HepG2 (cell line): ENCODE results near the gene URM1. TPM values are rescaled to one million over a fixed set of nuclear protein-coding genes. Genes with fewer than 3 reads are reported as not detected.
A peak's percentile ranks its signal among the peaks of the same experiment; 100 is the strongest.

Source experiments
- BRF2 ChIP-seq: sonication (generic); formaldehyde crosslinking; IDR thresholded peaks from 2 replicates; pipeline ENCODE4 v1.8.1; 2022; ENCODE audit warnings: mild to moderate bottlenecking, missing genetic modification reagents
- CBX5 ChIP-seq: sonication (generic); formaldehyde crosslinking; IDR thresholded peaks from 2 replicates; pipeline ENCODE4 v1.4.0; 2020; ENCODE audit warnings: missing genetic modification reagents, borderline replicate concordance
- EP300 ChIP-seq, 3 experiments: sonication (generic) in 1 of 3; formaldehyde crosslinking in 1 of 3; IDR thresholded peaks; 2 replicates each; pipeline versions ENCODE4 v1.5.1 to v1.6.1; 2011 to 2020; ENCODE audit warnings: low read depth in 2 of 3, low read length in 2 of 3, borderline replicate concordance in 1 of 3, improper control_type of control experiment in 1 of 3, mild to moderate bottlenecking in 1 of 3, missing genetic modification reagents in 1 of 3, moderate library complexity in 1 of 3
- MBNL3 ChIP-seq: fragments of 250-450 bp; sonication (Bioruptor Pico); conservative IDR thresholded peaks from 2 replicates; pipeline ENCODE4 v1.8.0; 2022; ENCODE audit warnings: mild to moderate bottlenecking, inconsistent platforms
- NCOR1 ChIP-seq: fragments of 200-600 bp; sonication (generic); IDR thresholded peaks from 2 replicates; pipeline ENCODE4 v1.7.0; 2017; ENCODE audit warnings: antibody characterized with exemption, low read length, borderline replicate concordance
- POLR2G ChIP-seq: fragments of 200-400 bp; formaldehyde crosslinking; IDR thresholded peaks from 2 replicates; pipeline ENCODE4 v1.6.1; 2018; ENCODE audit warnings: mild to moderate bottlenecking, low read depth, low read length, moderate library complexity
- PRMT3 ChIP-seq: sonication (generic); formaldehyde crosslinking; IDR thresholded peaks from 2 replicates; pipeline ENCODE4 v1.8.1; 2022; ENCODE audit warnings: low read depth, mild to moderate bottlenecking, moderate library complexity, missing genetic modification reagents, borderline replicate concordance
- SMAD1 ChIP-seq: sonication (generic); formaldehyde crosslinking; IDR thresholded peaks from 2 replicates; pipeline ENCODE4 v1.4.0; 2020; ENCODE audit warnings: missing genetic modification reagents, low read depth, mild to moderate bottlenecking, borderline replicate concordance
- THYN1 ChIP-seq: sonication (generic); formaldehyde crosslinking; IDR thresholded peaks from 2 replicates; pipeline ENCODE4 v1.8.1; 2023; ENCODE audit warnings: low read depth, mild to moderate bottlenecking, moderate library complexity, missing genetic modification reagents, borderline replicate concordance
- ZBTB37 ChIP-seq: sonication (generic); formaldehyde crosslinking; IDR thresholded peaks from 2 replicates; pipeline ENCODE4 v1.4.0; 2020; ENCODE audit warnings: mild to moderate bottlenecking, missing genetic modification reagents
- ZNF512 ChIP-seq: sonication (generic); formaldehyde crosslinking; IDR thresholded peaks from 2 replicates; pipeline ENCODE4 v1.4.0; 2020; ENCODE audit warnings: mild to moderate bottlenecking, missing genetic modification reagents
- ZNF629 ChIP-seq: sonication (generic); formaldehyde crosslinking; conservative IDR thresholded peaks from 2 replicates; pipeline ENCODE4 v1.5.0; 2020; ENCODE audit warnings: missing genetic modification reagents
- ZNF839 ChIP-seq: sonication (generic); formaldehyde crosslinking; IDR thresholded peaks from 2 replicates; pipeline ENCODE4 v1.4.0; 2020; ENCODE audit warnings: missing genetic modification reagents, mild to moderate bottlenecking, borderline replicate concordance
- ZUFSP ChIP-seq: sonication (generic); formaldehyde crosslinking; IDR thresholded peaks from 2 replicates; pipeline ENCODE4 v1.9.0; 2021; ENCODE audit warnings: missing genetic modification reagents, mild to moderate bottlenecking, borderline replicate concordance
- polyA plus RNA-seq, 8 experiments: library from polyadenylated mRNA; depleted of rRNA in 3 of 8; stranded (reverse) in 7 of 8; unstranded in 1 of 8; fragments of >200 nt; fragmentation: Illumina TruSeq in 4 of 8; extraction: Trizol in 4 of 8; gene quantifications; 2 replicates each; pipeline versions ENCODE4 v1.2.1 to v1.2.3, GENCODE V29; 2011 to 2016; ENCODE audit warnings: low read depth in 4 of 8, missing spikeins in 1 of 8, mixed read lengths in 1 of 8; ENCODE audit not compliant: insufficient read depth in 1 of 8
- total RNA-seq, 5 experiments: library from RNA; depleted of rRNA; stranded (reverse); fragments of >200 nt; fragmentation: Illumina TruSeq; extraction: Trizol; gene quantifications; 2 replicates each; pipeline ENCODE4 v1.2.3, GENCODE V29; 2016; ENCODE audit warnings: low read depth in 1 of 5

Gene URM1
- total and polyA plus RNA-seq, 2 of the 13 experiments (the other 11 are each of a cell fraction or from before 2014, with no cell fraction given) = 37.1 to 41.3 TPM

GRCh38 chr9:128361986-128362646 lies 9.1 kb upstream of the URM1 start (continued):
- no peak for TF ChIP-seq ZUFSP (CRISPR knock-in tag)
- TF ChIP-seq ZBTB37 (CRISPR knock-in tag) = no peak
- TF ChIP-seq THYN1 = no peak
- no peak for TF ChIP-seq ZNF512
- TF ChIP-seq NCOR1 = no peak
- 0 out of 2 replicates have a peak, but pooled peaks have one; percentile 8 for TF ChIP-seq ZNF629 (CRISPR knock-in tag)
- TF ChIP-seq POLR2G = 0 out of 2 replicates have a peak, but pooled peaks have one; percentile 27
- peak; percentile 37; the same call in 1 of the 2 replicates for TF ChIP-seq SMAD1 (CRISPR knock-in tag)
- no peak for TF ChIP-seq PRMT3 (CRISPR knock-in tag)
- no peak for TF ChIP-seq BRF2 (CRISPR knock-in tag)
- TF ChIP-seq CBX5 = no peak; the same call in 1 of the 2 replicates
- TF ChIP-seq EP300 (IDR thresholded peaks at IDR 0.05; ENCODE audit: low read depth in 2 of 2, low read length in 2 of 2) = no peak
- TF ChIP-seq EP300 (CRISPR knock-in tag; IDR thresholded peaks at IDR 0.05; ENCODE audit: borderline replicate concordance) = no peak
- TF ChIP-seq MBNL3 (CRISPR knock-in tag) = no peak
- no peak for TF ChIP-seq ZNF839 (CRISPR knock-in tag)
